ENCODE results near the gene PGLYRP4.

PGLYRP4 gene, protein sequence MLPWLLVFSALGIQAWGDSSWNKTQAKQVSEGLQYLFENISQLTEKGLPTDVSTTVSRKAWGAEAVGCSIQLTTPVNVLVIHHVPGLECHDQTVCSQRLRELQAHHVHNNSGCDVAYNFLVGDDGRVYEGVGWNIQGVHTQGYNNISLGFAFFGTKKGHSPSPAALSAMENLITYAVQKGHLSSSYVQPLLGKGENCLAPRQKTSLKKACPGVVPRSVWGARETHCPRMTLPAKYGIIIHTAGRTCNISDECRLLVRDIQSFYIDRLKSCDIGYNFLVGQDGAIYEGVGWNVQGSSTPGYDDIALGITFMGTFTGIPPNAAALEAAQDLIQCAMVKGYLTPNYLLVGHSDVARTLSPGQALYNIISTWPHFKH

DNA sequence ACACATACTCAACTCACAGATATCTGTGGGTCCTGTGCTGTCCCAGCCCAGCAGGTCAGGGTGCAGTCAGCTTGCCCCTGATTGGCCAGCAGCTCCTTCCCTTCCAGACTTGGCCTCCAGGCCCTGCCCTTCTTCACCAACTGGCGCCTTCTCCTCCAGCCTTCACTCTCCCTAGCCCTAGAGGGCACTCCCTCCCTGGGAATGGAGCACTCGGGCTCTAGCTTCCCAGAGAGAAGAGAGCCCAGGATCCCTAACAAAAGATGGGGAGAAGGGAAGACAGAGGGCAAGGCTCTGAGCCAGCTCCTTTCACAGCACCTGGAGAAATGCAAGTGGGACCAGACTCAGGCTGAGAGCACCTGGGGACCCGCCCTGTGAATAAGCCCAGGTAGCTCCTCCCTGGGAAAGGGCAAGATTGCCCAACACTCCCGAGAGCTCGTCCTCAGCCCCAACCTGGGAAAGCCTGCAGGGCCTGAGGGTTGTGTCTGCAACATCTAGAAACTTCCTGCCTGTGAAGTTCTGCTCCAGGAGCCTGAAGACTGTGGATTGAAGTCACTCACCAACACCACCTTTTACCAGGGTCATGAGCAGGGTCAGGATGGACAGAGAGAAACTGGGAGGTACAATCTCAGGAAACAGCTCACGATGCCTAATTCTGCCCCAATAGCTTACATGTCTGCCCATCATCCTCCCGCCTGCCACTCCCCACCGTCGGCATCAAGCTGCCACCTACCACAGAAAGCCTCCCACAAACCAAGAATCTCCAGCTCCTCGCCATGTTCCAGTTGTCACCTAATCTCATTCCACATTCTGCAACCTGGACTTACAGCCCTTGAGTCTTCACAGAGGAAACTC lies at the start of gene PGLYRP4:
TSS of gene PGLYRP4 (minus strand) at position 331 of the 852 bp plus-strand sequence. CDS start 909 bp downstream, outside the sequence.
- TF ChIP-seq, protein P1, sequence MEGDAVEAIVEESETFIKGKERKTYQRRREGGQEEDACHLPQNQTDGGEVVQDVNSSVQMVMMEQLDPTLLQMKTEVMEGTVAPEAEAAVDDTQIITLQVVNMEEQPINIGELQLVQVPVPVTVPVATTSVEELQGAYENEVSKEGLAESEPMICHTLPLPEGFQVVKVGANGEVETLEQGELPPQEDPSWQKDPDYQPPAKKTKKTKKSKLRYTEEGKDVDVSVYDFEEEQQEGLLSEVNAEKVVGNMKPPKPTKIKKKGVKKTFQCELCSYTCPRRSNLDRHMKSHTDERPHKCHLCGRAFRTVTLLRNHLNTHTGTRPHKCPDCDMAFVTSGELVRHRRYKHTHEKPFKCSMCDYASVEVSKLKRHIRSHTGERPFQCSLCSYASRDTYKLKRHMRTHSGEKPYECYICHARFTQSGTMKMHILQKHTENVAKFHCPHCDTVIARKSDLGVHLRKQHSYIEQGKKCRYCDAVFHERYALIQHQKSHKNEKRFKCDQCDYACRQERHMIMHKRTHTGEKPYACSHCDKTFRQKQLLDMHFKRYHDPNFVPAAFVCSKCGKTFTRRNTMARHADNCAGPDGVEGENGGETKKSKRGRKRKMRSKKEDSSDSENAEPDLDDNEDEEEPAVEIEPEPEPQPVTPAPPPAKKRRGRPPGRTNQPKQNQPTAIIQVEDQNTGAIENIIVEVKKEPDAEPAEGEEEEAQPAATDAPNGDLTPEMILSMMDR (IDR thresholded peaks at IDR 0.05), result no peak
- H3K27ac ChIP-seq, result no peak within 1 kb of the TSS
- no peak within 1 kb of the TSS for H3K4me3 ChIP-seq
- H3K9me3 ChIP-seq, result no peaks in the 10 kb centered on the region
- intact Hi-C loops (cut with DNase I; ENCODE audit: low total_unique reads), result no loop called here
- peaks cover 0 to 59% of the 10 kb centered on the region in 2 donors for H3K27me3 ChIP-seq
- no peaks in the 10 kb centered on the region for H3K4me1 ChIP-seq
- no peaks in the 10 kb centered on the region for H3K36me3 ChIP-seq
- no peak for DNase-seq

DNA sequence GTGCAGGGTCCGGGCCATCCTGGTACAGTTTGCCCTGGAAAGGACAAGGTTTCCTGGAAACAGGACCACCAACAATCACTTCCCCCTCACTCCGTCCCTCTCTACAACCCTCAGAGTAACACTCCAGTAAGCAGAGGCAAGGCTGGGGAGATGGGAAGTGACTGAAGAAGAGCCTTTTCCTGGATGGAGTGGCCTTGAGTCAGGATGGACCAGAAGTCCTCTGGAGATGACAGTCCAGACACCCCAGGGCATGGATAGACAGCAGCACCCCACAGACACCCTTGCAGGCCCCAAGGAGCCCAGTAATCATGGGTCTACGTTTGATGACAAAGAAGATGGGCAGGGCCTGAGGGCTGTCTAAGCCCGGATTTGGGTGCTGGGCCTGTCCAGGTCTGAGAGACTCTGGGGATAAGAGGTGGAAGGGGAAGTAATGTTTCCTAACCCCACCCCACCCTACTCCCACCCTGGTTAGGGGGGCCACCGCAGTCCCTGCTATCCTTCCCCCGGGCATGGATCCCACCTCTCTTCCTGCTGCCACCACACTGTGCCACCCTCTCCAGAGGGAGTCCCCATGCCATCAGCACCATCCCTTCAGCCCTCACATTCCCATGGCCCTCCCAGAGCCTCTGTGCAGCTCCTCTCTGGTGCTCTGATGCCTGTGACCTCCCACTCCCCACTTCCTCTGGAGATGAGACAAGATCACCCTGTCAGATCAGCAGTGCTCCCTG lies 49.4 kb upstream of the PGLYRP4 start:
- no peak overlapping the region for H3K27ac ChIP-seq
- H3K4me3 ChIP-seq, result no peak overlapping the region
- intact Hi-C loops (cut with DNase I; ENCODE audit: low total_unique reads), result no loop called here

DNA sequence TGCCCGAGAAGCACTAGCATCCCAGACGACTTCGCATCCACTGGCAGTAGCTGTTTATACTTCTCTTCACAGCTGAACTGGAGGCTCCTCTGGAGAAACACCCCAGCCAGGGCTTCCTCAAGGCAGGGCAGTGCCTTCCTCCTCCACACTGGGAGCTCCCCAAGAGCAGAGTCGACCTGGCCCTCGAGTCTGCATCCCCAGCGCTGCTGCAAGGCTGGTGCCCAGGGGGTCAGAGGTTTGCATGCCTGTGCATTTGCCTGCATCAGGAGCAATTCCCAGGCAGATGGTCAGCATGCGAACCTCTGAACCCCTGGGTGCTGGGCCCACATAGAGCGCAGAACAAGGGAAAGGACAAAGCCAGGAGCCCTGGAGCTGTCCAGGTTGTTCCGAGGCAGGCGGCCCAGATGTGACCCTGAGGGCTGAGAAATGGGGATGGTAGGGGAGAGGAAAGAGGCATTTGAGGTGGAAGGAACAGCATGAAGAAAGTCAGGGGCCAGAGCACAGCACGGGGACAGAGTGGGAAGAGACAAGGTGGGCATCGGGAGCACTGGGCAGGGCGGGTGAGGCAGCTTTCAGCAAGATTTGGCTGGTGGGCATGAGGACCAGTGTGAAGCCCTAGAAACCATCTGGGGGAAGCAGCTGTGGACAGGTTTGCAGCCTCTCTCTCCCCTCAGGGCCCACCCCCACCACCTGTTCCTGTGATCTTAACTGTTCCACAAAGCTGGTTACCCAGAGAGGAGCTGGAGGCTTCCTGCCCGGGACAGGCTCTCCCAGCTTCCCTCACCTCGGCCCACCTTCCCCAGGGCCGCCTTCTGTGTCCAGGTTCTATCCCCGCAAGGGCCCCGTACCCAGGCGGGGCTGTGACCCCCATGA lies 48.6 kb upstream of the PGLYRP4 start:
- H3K36me3 ChIP-seq, result no peaks in the 10 kb centered on the region
- H3K27ac ChIP-seq, result no peak overlapping the region
- intact Hi-C loops (cut with DNase I; ENCODE audit: low total_unique reads), result no loop called here
- DNase-seq, result peak in 1 of 2 donors; percentile 51
- peaks cover 0 to 14% of the 10 kb centered on the region in 2 donors for H3K27me3 ChIP-seq
- TF ChIP-seq, protein P1 (IDR thresholded peaks at IDR 0.05), result no peak
- H3K9me3 ChIP-seq, result no peaks in the 10 kb centered on the region
- no peaks in the 10 kb centered on the region for H3K4me1 ChIP-seq
- no peak overlapping the region for H3K4me3 ChIP-seq

More for the DNA sequence above, 49.4 kb upstream of the PGLYRP4 start:
- H3K4me1 ChIP-seq, result no peaks in the 10 kb centered on the region
- H3K9me3 ChIP-seq, result no peaks in the 10 kb centered on the region
- no peaks in the 10 kb centered on the region for H3K36me3 ChIP-seq
- H3K27me3 ChIP-seq, result peaks cover 0 to 14% of the 10 kb centered on the region in 2 donors
- peak in 1 of 2 donors; percentile 48 for DNase-seq
- TF ChIP-seq, protein P1 (IDR thresholded peaks at IDR 0.05), result no peak

DNA sequence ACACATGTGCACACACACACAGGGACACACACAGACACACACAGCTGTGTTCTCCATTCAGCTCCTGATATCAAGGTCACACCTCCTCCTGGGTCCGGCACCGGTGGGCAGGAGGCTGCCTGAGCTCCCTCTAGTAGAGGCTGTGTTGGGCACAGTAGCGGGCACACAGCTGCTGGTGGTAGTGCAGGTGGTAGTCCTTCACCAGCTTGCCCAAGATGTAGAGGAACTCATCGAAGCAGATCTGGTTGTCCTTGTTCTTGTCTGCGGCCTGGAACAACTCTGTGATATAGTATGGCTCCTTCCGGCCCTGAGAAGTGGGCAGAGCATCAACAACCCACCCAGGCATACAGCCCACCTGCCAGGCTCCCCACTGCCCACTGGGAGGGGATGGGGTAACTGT lies 47.8 kb upstream of the PGLYRP4 start:
- TF ChIP-seq, protein P1 (IDR thresholded peaks at IDR 0.05), result no peak
- Histone ChIP-seq H3K4me3 (no peak overlapping the region), H3K9me3 (no peaks in the 10 kb centered on the region), H3K27ac (no peak overlapping the region), H3K36me3 (no peaks in the 10 kb centered on the region), H3K4me1 (no peaks in the 10 kb centered on the region), H3K27me3 (peaks cover 0 to 14% of the 10 kb centered on the region in 2 donors)
- peak in 1 of 2 donors; percentile 43 for DNase-seq
- intact Hi-C loops (cut with DNase I; ENCODE audit: low total_unique reads), result no loop called here
